ENCODE data around the gene PRKCE.

The PRKCE gene

GRCh38 chr2:45814951-45815621 lies 163.6 kb downstream of the PRKCE start:
- DNase-seq = no peak

DNA sequence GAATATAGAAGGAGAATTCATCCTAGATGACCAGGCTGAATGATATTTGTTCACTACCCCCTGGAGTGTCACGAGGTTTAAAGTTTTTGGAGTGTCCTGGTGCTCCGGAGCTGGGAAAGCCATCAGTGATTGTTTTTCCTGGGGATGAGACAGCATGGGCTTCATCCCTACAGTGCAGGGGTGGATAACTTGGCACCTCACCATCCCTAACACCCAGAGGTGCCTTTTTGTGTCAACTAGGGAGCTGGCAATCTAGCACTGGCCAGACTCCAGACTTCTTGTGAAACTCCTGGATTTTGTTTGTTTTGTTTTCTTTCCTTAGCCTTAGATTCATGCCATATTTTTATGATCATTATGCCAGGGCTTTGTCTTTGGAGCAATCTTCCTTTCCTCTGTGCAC lies 164.8 kb downstream of the PRKCE start:
- no peak for DNase-seq

DNA sequence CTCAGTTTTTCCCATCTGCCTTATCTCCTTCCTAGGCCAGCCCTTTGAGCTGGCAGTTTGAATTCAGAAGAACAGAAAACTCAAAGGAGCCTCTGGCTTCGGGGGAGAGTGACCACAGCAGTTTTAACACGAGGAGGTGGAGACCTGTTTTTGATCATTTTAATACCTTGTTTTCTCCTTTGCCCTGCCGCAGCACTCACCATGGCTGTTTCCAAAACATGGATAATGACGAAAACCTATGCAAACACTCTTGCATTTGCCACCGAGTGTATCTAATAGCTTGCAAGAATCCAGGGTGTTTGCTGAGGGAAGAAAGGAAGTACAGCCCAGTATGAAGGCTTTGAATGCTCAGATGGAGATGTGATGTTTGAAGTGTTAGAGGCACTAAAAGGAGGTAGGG lies 167.1 kb downstream of the PRKCE start:
- DNase-seq = no peak

DNA sequence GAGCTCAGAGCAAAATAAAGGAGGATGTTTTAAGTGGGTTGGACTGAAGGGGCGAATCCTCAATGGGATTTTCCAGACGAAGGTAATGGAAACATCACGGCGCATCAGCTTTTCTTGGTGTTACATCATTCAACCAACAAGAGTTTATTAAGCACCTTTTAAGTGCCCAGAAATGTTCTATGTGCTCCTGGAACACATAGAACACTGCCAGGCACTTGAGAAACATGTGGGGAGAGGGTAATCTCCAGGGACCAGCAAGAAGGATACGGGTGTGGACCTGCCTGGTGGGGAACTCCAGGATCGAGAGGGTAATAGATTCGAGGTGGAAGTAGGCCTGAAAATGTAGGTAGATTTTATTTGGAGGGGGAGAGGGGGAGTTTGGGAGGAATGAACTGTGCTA lies 168.6 kb downstream of the PRKCE start:
- DNase-seq = no peak

- no peak for DNase-seq
Measured at GRCh38 chr2:45821558-45822271, 170.2 kb downstream of the PRKCE start.

GRCh38 chr2:45822272-45822630 lies 170.8 kb downstream of the PRKCE start:
- DNase-seq = no peak

- DNase-seq = no peak
Measured at GRCh38 chr2:45823723-45824206, 172.3 kb downstream of the PRKCE start.

DNA sequence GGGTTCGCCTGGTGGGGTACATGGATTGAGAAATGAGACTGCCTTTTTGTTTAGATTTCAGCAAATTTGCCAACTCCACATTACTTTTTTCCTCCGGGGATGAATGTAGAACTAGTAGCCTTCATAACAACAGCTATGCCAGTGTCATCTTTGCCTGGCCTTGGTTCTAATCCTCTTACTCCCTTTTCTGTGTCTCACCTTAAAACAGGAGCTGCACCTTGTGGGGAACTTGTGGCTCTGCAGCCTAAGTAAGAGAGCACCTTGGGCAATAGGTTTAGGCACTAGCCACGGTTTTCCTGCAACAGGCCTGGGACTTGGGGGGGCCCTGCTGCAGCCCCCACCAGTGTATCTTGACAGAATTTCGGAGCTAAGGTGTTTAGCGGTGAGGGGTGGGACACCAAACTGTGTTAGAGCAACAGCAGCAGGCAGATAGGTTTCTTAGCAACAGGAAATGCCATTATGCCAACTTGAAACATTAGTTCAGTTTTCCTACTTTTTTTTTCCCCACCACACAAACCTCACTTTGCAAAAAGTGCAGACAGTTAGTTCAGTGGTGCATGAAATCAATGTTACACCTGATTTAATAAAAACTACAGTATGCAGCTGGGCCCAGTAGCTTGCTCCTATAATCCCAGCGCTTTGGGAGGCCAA lies 173.7 kb downstream of the PRKCE start:
- DNase-seq = no peak

GRCh38 chr2:45826460-45826859 lies 175.0 kb downstream of the PRKCE start:
- no peak for DNase-seq

GRCh38 chr2:45826884-45827635 lies 175.6 kb downstream of the PRKCE start:
- DNase-seq = no peak

- DNase-seq = no peak
Measured at GRCh38 chr2:45830322-45830721, 178.8 kb downstream of the PRKCE start.

GRCh38 chr2:45833301-45833967 lies 182.0 kb downstream of the PRKCE start:
- DNase-seq = no peak

DNA sequence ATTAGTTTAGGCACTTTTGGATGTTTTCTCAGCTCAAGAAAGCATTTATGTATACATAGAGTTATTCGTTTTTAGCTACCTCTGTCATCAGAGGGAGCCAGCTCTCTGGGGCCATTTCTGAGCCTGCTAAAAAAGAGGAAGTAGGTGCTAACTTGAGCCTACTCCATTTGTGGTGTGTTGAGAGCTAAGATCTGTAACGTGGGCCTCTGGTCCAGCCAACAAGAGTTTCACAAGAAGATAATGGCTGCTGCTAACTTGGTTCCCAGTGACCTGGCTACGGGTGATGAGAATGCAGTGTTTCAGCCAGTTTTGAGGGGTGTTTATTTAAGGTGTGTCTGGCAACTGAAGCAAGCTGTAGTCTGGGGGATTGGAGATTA lies 182.5 kb downstream of the PRKCE start:
- no peak for DNase-seq

DNA sequence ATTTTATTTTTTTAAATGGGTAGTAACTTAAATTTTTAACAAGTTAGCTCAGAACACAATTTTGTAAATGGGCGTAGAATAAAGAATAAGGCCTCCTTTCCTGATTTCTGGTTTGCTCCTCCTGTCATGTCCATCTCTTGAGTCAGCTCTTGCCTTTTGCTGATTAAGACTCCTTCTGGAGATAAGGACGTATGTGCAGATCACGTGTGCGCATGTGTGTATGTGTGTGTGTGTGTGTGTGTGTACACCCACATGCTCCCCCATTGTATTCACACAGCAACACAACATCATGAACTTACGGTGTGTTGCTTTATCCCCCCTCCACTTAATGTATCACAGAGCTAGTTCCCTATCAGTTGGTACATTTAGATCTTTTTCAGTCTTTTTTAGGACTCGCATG lies 182.9 kb downstream of the PRKCE start:
- no peak for DNase-seq

DNA sequence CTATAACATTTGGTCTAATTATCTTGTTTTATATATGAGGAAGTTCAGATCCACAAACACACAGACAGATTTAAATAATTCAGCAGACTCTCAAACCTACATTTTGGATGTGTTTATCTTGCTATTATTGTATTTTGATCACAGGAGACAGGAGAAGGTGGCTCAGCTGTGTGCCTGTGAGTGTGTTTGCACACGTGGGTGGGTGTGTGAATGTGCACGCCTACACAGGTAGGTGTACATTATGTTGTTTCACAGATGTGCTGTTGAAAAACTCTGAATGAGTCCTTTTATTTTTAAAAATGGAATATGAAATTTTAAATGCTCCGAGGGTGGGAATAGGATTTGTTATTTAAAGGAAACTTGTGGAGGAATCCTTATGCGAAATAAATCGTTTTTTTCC lies 183.4 kb downstream of the PRKCE start:
- no peak for DNase-seq

DNA sequence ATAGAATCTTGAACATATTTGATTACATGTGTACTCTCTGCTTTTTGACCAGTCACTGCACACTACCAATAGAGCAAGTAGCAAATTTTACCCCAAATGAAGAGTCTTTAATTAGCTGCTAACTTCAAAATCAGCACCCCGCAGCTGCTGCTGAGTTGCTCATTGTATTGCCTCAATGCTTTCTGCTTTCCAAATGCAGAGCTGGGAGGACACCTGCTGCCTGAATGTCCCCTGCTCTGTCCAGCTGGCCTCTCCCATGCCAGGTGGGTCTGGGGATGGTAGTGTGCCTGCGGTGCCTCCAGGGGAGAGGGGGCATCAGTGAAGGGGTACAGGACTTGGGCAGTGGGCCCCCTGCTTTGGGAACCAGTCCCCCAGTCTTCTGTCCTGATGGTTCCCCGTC lies 184.8 kb downstream of the PRKCE start:
- DNase-seq = no peak

DNA sequence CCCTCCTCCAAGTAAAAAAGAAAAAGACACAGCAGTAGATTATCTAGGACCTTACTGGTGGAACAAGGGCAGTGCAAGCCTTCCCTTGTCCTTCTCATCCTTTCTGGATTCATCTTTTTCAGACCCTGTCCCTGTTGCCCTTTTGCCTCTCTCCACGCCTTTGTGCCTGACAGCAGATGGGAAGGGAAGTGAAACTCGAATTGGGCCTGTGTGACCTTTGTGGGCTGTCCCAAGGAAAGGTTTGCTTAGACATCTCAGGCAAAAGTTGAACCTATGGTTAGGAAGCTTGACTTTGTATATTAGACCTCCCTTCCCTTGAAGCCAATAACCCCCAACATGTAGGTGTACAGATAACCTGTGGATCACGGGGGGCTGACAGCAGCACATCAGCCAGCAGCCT lies 185.3 kb downstream of the PRKCE start:
- DNase-seq = no peak

DNA sequence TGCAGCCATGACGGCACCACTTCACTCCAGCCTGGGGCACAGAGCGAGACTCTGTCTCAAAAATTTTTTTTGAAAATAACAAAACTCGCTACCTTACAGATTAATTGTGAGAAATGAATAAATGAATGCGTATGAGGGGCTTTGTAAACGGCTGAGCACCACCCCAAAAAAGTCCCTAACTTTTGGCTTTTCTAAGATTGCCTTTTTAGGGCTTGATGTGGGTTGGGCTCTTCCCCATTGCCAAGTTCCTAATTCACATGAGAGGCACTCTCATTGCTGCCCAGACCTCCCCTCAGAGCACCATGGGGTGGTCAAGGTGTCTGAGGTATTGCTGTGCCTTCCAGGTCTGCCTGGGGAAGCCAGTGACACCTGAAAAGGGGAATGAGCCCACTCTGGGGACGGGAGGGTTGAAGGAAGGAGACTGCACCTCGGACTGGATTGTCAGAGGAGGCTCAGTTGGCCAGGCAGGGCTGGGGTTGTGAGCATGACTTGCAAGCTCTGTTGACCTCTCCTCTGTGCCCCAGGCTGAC lies 186.4 kb downstream of the PRKCE start:
- DNase-seq = no peak

GRCh38 chr2:45839508-45840251 lies 188.2 kb downstream of the PRKCE start:
- DNase-seq = no peak

GRCh38 chr2:45840481-45840880 lies 189.0 kb downstream of the PRKCE start:
- no peak for DNase-seq

DNA sequence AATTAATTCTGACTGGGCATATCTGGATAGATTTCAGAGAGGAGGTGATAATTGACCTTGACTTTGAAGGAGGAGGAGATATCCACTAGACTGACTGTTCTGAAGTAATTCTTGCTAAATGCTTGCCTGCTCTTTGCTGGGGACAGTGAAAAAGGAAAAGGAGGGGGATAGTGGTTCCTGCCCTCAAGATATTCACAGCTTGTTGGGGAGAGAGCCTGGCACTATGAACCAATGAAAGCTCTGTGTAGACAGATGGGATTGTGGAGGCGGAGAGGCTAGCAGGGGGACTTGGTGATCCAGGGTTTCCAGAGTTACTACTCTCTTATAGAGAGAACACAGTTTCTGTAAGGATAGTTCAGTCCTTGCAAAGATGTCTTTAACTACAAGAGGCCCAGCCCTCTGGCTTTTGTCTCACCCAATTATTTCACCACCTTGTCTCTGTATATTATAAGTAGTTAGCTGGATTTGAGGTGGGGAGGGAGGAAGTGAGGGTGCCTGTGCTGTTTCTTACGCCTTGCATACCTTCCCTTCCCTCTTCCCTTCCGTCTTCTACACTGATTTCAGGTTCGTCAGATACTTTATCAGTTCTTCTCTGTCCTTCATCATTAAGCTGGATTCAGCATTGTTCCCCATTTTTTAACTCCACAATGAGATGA lies 190.4 kb downstream of the PRKCE start:
- no peak for DNase-seq
